ENCODE data around the gene FSIP1. TPM values are rescaled to one million over a fixed set of nuclear protein-coding genes. Genes with fewer than 3 reads are reported as not detected.
A peak's percentile ranks its signal among the peaks of the same experiment; 100 is the strongest.

The FSIP1 gene
- polyA plus RNA-seq, 2 of the 4 experiments (the other 2 are of a cell fraction): 0.71 to 0.93 TPM

- TF ChIP-seq RFX5 (IDR thresholded peaks at IDR 0.05) (no peak), KDM5A (IDR thresholded peaks at IDR 0.05) (no peak), E2F6 (IDR thresholded peaks at IDR 0.05; ENCODE audit: borderline replicate concordance, low read depth) (no peak), HEYL (CRISPR knock-in tag; IDR thresholded peaks at IDR 0.05) (no peak)
- ATAC-seq: no peak
- DNase-seq (ENCODE audit: low read depth in 1 of 2, low spot score in 1 of 2): no peak
- WGBS (ENCODE audit: missing lambda C conversion rate): 59% methylated on average over 5 of the region's 5 CpGs
- ChIA-PET CTCF (interaction anchor here (1.2 kb wide), 1 partner anchor 15 kb away, joined by 4 read pairs; no protein-coding TSS in a partner anchor), POLR2A (no interaction called here)
- peak overlapping the region; percentile 50; the same call in 2 of the 3 replicates for H3K4me2 ChIP-seq
- no peak for FAIRE-seq
- no peaks in the 10 kb centered on the region for H3K9me3 ChIP-seq
- H3K4me3 ChIP-seq: no peak overlapping the region
- H3K27ac ChIP-seq: 0 out of 6 replicates have a peak overlapping the region, but pooled peaks of 1 of the 2 experiments have one; percentile 19
- peaks cover 37% of the 10 kb centered on the region for H3K4me1 ChIP-seq
These were observed 187.9 kb downstream of the FSIP1 start for GRCh38 chr15:39594446-39595337.

GRCh38 chr15:39593656-39594445 is 188.8 kb downstream of the FSIP1 start:
- ATAC-seq (peak in 1 of 2 experiments; percentile 10; a peak in 2 of 6 replicates), FAIRE-seq (no peak), DNase-seq (ENCODE audit: low read depth in 1 of 2, low spot score in 1 of 2) (no peak)
- H3K4me1 ChIP-seq: peaks cover 37% of the 10 kb centered on the region
- WGBS (ENCODE audit: missing lambda C conversion rate): 90% methylated on average over 7 of the region's 7 CpGs
- POLR2A ChIA-PET: no interaction called here
- no peaks in the 10 kb centered on the region for H3K9me3 ChIP-seq
- CTCF ChIA-PET: interaction anchor here (1.2 kb wide), 1 partner anchor 14 kb away, joined by 4 read pairs; no protein-coding TSS in a partner anchor
- TF ChIP-seq BCL3 (IDR thresholded peaks at IDR 0.05) (no peak), RFX5 (IDR thresholded peaks at IDR 0.05) (no peak), ZSCAN20 (CRISPR knock-in tag; IDR thresholded peaks at IDR 0.05) (no peak), KDM1A (IDR thresholded peaks at IDR 0.05; ENCODE audit: low read depth) (no peak), HES2 (IDR thresholded peaks at IDR 0.05) (no peak), POLR2A (IDR thresholded peaks at IDR 0.05; ENCODE audit: low read length) (no peak), JUNB (IDR thresholded peaks at IDR 0.05) (no peak), KDM5A (IDR thresholded peaks at IDR 0.05) (no peak), HMGXB4 (CRISPR knock-in tag; IDR thresholded peaks at IDR 0.05; ENCODE audit: borderline replicate concordance) (no peak), JUN (IDR thresholded peaks at IDR 0.05) (no peak), HOXA7 (CRISPR knock-in tag; IDR thresholded peaks at IDR 0.05) (no peak), PBX3 (IDR thresholded peaks at IDR 0.05) (no peak), SREBF2 (IDR thresholded peaks at IDR 0.05) (no peak), CHD4 (IDR thresholded peaks at IDR 0.05; ENCODE audit: borderline replicate concordance) (no peak), RCOR1 (IDR thresholded peaks at IDR 0.05; ENCODE audit: low read depth, low read length) (no peak), REST (IDR thresholded peaks at IDR 0.05) (no peak), PHF8 (IDR thresholded peaks at IDR 0.05; ENCODE audit: borderline replicate concordance, low read depth) (no peak), NPAS2 (CRISPR knock-in tag; IDR thresholded peaks at IDR 0.05; ENCODE audit: borderline replicate concordance) (no peak), ZC3H11A (IDR thresholded peaks at IDR 0.05) (no peak), CHD2 (IDR thresholded peaks at IDR 0.05; ENCODE audit: low read length, partially characterized antibody) (no peak)
- 0 out of 6 replicates have a peak overlapping the region, but pooled peaks of 1 of the 2 experiments have one; percentile 19 for H3K27ac ChIP-seq
- peak overlapping the region; percentile 50; the same call in 2 of the 3 replicates for H3K4me2 ChIP-seq
- H3K4me3 ChIP-seq: no peak overlapping the region
